HEK293 (cell line): Measurements from ENCODE around the gene PRKCE.

Experiments used
- CTCF ChIP-seq: fragments of 450-650 bp; formaldehyde crosslinking; IDR thresholded peaks from 2 replicates; pipeline ENCODE4 v1.5.1; 2016; ENCODE audit warnings: missing biosample characterization, missing genetic modification characterization
- REST ChIP-seq: fragments of 450-650 bp; formaldehyde crosslinking; IDR thresholded peaks from 2 replicates; pipeline ENCODE4 v1.5.1; 2016; ENCODE audit warnings: missing biosample characterization, missing genetic modification characterization
- ZNF558 ChIP-seq: fragments of 450-650 bp; formaldehyde crosslinking; IDR thresholded peaks from 2 replicates; pipeline ENCODE4 v1.5.1; 2016; ENCODE audit warnings: missing biosample characterization, missing genetic modification characterization

GRCh38 chr2:45631955-45632354, 19.5 kb upstream of the PRKCE start:
- TF ChIP-seq CTCF (tag by site-specific recombination), result no peak
- TF ChIP-seq ZNF558 (tag by site-specific recombination), result no peak
- no peak for TF ChIP-seq REST (tag by site-specific recombination)
